IPS DF 4.7 (cell line): Measurements from ENCODE around the gene CAV1.

Experiments used
- DNase-seq: peaks from one replicate; pipeline ENCODE4 v3.0.0-alpha.2; 2013; ENCODE audit warnings: low spot score; ENCODE audit errors: extremely low read depth

CAV1 gene

GRCh38 chr7:116503835-116504234 is 21.0 kb upstream of the CAV1 start:
- DNase-seq, result no peak

GRCh38 chr7:116505278-116505677 is 19.6 kb upstream of the CAV1 start:
- DNase-seq, result no peak

GRCh38 chr7:116505823-116506222 is 19.0 kb upstream of the CAV1 start:
- no peak for DNase-seq

- DNase-seq, result no peak
Observed at GRCh38 chr7:116509982-116510579, 14.8 kb upstream of the CAV1 start.

- no peak for DNase-seq
Observed at GRCh38 chr7:116510795-116511194, 14.0 kb upstream of the CAV1 start.

GRCh38 chr7:116511552-116512519 is 13.0 kb upstream of the CAV1 start:
- no peak for DNase-seq

GRCh38 chr7:116512520-116513188 is 12.2 kb upstream of the CAV1 start:
- no peak for DNase-seq

- no peak for DNase-seq
Observed at GRCh38 chr7:116515584-116515983, 9.3 kb upstream of the CAV1 start.

- no peak for DNase-seq
Observed at GRCh38 chr7:116516324-116516723, 8.5 kb upstream of the CAV1 start.

- DNase-seq, result no peak
Observed at GRCh38 chr7:116517626-116518025, 7.2 kb upstream of the CAV1 start.

- no peak for DNase-seq
Observed at GRCh38 chr7:116518961-116519360, 5.9 kb upstream of the CAV1 start.

- no peak for DNase-seq
Observed at GRCh38 chr7:116521046-116521664, 3.7 kb upstream of the CAV1 start.

GRCh38 chr7:116522247-116522646 is 2.6 kb upstream of the CAV1 start:
- no peak for DNase-seq

- DNase-seq, result no peak
Observed at GRCh38 chr7:116524221-116524608, 621 bp upstream of the CAV1 start.

- DNase-seq, result no peak
Observed at GRCh38 chr7:116525298-116525912, 569 bp downstream of the CAV1 start.

GRCh38 chr7:116525913-116526861 is 1.4 kb downstream of the CAV1 start:
- no peak for DNase-seq

- no peak for DNase-seq
Observed at GRCh38 chr7:116526897-116527296, 2.1 kb downstream of the CAV1 start.

- DNase-seq, result no peak
Observed at GRCh38 chr7:116527521-116527920, 2.7 kb downstream of the CAV1 start.

GRCh38 chr7:116528008-116528789 is 3.4 kb downstream of the CAV1 start:
- DNase-seq, result no peak
